Adrenal gland (tissue), 5 donors: ENCODE data around the gene LAMA1.

Source experiments
- POLR2A ChIP-seq, 2 donors: fragments of 450-650 bp; IDR thresholded peaks; one replicate each; pipeline ENCODE4 v1.6.1; 2017; ENCODE audit warnings: antibody characterized with exemption in 2 of 2, mild to moderate bottlenecking in 2 of 2, moderate library complexity in 1 of 2
- TF ChIP-seq, protein P1 (sequence below), 6 experiments: fragments of 450-650 bp in 4 of 6; fragments of 200-600 bp in 2 of 6; sonication (generic) in 1 of 6; IDR thresholded peaks; 1 replicate in 5 of 6; 2 replicates in 1 of 6; pipeline versions ENCODE4 v1.5.1 to v1.8.0; 2016 to 2021; ENCODE audit warnings: antibody characterized with exemption in 6 of 6, mild to moderate bottlenecking in 2 of 6, moderate library complexity in 1 of 6
- donor health status: DM: no; HTN: no; CAD: no.

DNA sequence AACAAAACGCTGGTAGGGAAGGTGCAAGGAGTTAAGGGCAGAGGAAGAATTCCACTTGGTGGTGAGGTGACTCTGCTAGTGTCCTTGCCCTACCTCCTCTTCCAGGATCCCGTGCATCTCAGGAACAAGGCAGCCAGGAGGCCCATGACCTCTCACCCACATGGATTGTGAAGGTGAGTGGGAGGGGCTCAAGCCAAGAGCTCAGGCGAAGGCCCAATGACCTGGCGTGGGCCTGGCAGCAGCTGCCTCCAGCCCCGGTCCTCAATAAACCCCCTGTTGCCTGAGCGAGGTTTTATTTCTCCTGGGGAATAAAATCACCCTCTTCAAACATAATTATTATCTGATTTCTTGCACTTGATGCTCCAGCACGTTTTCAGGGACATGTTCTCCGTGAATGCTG lies 28.2 kb downstream of the LAMA1 start:
- TF ChIP-seq, protein P1, sequence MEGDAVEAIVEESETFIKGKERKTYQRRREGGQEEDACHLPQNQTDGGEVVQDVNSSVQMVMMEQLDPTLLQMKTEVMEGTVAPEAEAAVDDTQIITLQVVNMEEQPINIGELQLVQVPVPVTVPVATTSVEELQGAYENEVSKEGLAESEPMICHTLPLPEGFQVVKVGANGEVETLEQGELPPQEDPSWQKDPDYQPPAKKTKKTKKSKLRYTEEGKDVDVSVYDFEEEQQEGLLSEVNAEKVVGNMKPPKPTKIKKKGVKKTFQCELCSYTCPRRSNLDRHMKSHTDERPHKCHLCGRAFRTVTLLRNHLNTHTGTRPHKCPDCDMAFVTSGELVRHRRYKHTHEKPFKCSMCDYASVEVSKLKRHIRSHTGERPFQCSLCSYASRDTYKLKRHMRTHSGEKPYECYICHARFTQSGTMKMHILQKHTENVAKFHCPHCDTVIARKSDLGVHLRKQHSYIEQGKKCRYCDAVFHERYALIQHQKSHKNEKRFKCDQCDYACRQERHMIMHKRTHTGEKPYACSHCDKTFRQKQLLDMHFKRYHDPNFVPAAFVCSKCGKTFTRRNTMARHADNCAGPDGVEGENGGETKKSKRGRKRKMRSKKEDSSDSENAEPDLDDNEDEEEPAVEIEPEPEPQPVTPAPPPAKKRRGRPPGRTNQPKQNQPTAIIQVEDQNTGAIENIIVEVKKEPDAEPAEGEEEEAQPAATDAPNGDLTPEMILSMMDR (IDR thresholded peaks at IDR 0.05): no peak
- no peak for TF ChIP-seq POLR2A (IDR thresholded peaks at IDR 0.05)
